ENCODE data around the gene CLCN5. TPM values are rescaled to one million over a fixed set of nuclear protein-coding genes. Genes with fewer than 3 reads are reported as not detected.

Gene CLCN5
- total and polyA plus RNA-seq, 10 of the 15 experiments (the other 5 are each of a cell fraction or from before 2014, with no cell fraction given) = 0.33 to 3.8 (median 2.6) TPM

- ChIA-PET RAD21 (ENCODE audit: unreplicated experiment) (interaction anchor here (0.8 to 4.5 kb wide), 3 partner anchors 33 to 43 kb away, joined by 3 to 46 read pairs (median 3); partner anchors contain the start of gene CLCN5), SMC1A (ENCODE audit: uncharacterized antibody, unreplicated experiment) (interaction anchor here (0.6 to 1.7 kb wide), 3 partner anchors 39 to 43 kb away, joined by 4 to 5 read pairs (median 5); partner anchors contain the start of gene CLCN5), POLR2A (interaction anchor here (0.5 kb wide), 1 partner anchor 149 kb away, joined by 7 read pairs; no protein-coding TSS in a partner anchor), CTCF (interaction anchor here (1.0 to 6.9 kb wide), 5 partner anchors 9 to 320 kb away, joined by 3 to 85 read pairs (median 19); partner anchors contain the start of gene CLCN5)
- no peaks in the 10 kb centered on the region; the same call in 1 of the 2 replicates for H3K4me1 ChIP-seq (ENCODE audit: control insufficient read depth, insufficient read depth, low read length)
- H3K27ac ChIP-seq (ENCODE audit: control insufficient read depth, insufficient read depth) = no peak within 1 kb of the TSS; the same call in 1 of the 2 replicates
- H2AFZ ChIP-seq (ENCODE audit: control insufficient read depth, low read depth, low read length) = peak within 1 kb of the TSS; percentile 83
- intact Hi-C loops (cut with micrococcal nuclease; ENCODE audit: unreplicated experiment) (no loop called here), in situ Hi-C loops (cut with MboI) (no loop called here)
- peak within 1 kb of the TSS; percentile 46 for H3K4me2 ChIP-seq (ENCODE audit: control insufficient read depth, insufficient read depth)
- H3K9ac ChIP-seq (ENCODE audit: control insufficient read depth, insufficient read depth, low read length) = peak within 1 kb of the TSS; percentile 56
- peak within 1 kb of the TSS; percentile 55; the same call in 1 of the 2 replicates for H3K4me3 ChIP-seq
- H3K79me2 ChIP-seq (ENCODE audit: control insufficient read depth, insufficient read depth, low read length) = no peaks in the 10 kb centered on the region
- 42% methylated on average over 38 of the region's 60 CpGs for WGBS (ENCODE audit: insufficient coverage, insufficient replicate concordance, low lambda C conversion rate, missing lambda C conversion rate)
- no peaks in the 10 kb centered on the region for H3K27me3 ChIP-seq (replicated peaks in 1 of 2; ENCODE audit: control insufficient read depth in 2 of 2, insufficient read depth in 2 of 2, low read length in 1 of 2)
- no peaks in the 10 kb centered on the region for H4K20me1 ChIP-seq (ENCODE audit: control insufficient read depth, insufficient read depth)
- ATAC-seq (peak; percentile 96), FAIRE-seq (no peak), DNase-seq (ENCODE audit: low read depth, low spot score) (peak; percentile 27)
- no peaks in the 10 kb centered on the region for H3K9me3 ChIP-seq (replicated peaks; ENCODE audit: control insufficient read depth, insufficient read depth, low read length)
- H3K36me3 ChIP-seq (ENCODE audit: control insufficient read depth in 2 of 2, insufficient read depth in 2 of 2, low read length in 1 of 2) = no peaks in the 10 kb centered on the region
- BruUV-seq (replicated peaks) = no TSS peak
- TF ChIP-seq CBX5 (IDR thresholded peaks at IDR 0.05; ENCODE audit: low read depth) (no peak), CREB1 (IDR thresholded peaks at IDR 0.05; ENCODE audit: low read depth) (0 out of 2 replicates have a peak, but pooled peaks have one; percentile 11), POLR2A (IDR thresholded peaks at IDR 0.05; ENCODE audit: low read depth, low read length) (peak; percentile 58; the same call in 1 of the 2 replicates), DPF2 (IDR thresholded peaks at IDR 0.05) (peak; percentile 32; the same call in 1 of the 2 replicates), ZNF207 (IDR thresholded peaks at IDR 0.05; ENCODE audit: borderline replicate concordance) (no peak), MTA2 (IDR thresholded peaks at IDR 0.05; ENCODE audit: low read depth) (no peak), GATAD2B (conservative IDR thresholded peaks at IDR 0.05; ENCODE audit: low read depth) (no peak), HDGF (IDR thresholded peaks at IDR 0.05) (peak; percentile 73; the same call in 1 of the 2 replicates), CHD2 (IDR thresholded peaks at IDR 0.05; ENCODE audit: borderline replicate concordance, low read depth, low read length) (0 out of 2 replicates have a peak, but pooled peaks have one; percentile 17), SMAD5 (IDR thresholded peaks at IDR 0.05; ENCODE audit: low read depth) (no peak), EGR1 (IDR thresholded peaks at IDR 0.05; ENCODE audit: borderline replicate concordance in 1 of 2, low read depth in 2 of 2, low read length in 2 of 2) (peak in 1 of 2 experiments; percentile 85; a peak in 2 of 3 replicates), TCF3 (IDR thresholded peaks at IDR 0.05; ENCODE audit: borderline replicate concordance, insufficient read depth, low read depth, low read length) (0 out of 2 replicates have a peak, but pooled peaks have one; percentile 23), CTCF (IDR thresholded peaks at IDR 0.05 in 2 of 3, conservative IDR thresholded peaks at IDR 0.05 in 1 of 3; ENCODE audit: control insufficient read depth in 2 of 3, extremely low read depth in 1 of 3, insufficient read depth in 1 of 3, low read depth in 3 of 3, low read length in 3 of 3) (peak; percentile 34 to 43 (median 39); a peak in 4 of 6 replicates), TCF12 (IDR thresholded peaks at IDR 0.05; ENCODE audit: low read depth, low read length) (0 out of 2 replicates have a peak, but pooled peaks have one; percentile 43)
- TF ChIP-seq, protein P1, sequence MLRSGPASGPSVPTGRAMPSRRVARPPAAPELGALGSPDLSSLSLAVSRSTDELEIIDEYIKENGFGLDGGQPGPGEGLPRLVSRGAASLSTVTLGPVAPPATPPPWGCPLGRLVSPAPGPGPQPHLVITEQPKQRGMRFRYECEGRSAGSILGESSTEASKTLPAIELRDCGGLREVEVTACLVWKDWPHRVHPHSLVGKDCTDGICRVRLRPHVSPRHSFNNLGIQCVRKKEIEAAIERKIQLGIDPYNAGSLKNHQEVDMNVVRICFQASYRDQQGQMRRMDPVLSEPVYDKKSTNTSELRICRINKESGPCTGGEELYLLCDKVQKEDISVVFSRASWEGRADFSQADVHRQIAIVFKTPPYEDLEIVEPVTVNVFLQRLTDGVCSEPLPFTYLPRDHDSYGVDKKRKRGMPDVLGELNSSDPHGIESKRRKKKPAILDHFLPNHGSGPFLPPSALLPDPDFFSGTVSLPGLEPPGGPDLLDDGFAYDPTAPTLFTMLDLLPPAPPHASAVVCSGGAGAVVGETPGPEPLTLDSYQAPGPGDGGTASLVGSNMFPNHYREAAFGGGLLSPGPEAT (IDR thresholded peaks at IDR 0.05; ENCODE audit: low read depth) = no peak
- TF ChIP-seq, protein P2, sequence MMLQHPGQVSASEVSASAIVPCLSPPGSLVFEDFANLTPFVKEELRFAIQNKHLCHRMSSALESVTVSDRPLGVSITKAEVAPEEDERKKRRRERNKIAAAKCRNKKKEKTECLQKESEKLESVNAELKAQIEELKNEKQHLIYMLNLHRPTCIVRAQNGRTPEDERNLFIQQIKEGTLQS (IDR thresholded peaks at IDR 0.05; ENCODE audit: borderline replicate concordance, extremely low read depth, low read depth, low read length) = no peak; the same call in 1 of the 2 replicates
- TF ChIP-seq, protein P3, sequence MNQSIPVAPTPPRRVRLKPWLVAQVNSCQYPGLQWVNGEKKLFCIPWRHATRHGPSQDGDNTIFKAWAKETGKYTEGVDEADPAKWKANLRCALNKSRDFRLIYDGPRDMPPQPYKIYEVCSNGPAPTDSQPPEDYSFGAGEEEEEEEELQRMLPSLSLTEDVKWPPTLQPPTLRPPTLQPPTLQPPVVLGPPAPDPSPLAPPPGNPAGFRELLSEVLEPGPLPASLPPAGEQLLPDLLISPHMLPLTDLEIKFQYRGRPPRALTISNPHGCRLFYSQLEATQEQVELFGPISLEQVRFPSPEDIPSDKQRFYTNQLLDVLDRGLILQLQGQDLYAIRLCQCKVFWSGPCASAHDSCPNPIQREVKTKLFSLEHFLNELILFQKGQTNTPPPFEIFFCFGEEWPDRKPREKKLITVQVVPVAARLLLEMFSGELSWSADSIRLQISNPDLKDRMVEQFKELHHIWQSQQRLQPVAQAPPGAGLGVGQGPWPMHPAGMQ (IDR thresholded peaks at IDR 0.05; ENCODE audit: borderline replicate concordance) = no peak
Measured at GRCh38 chrX:49878834-49879655, 43.4 kb upstream of the CLCN5 start, which contains the start of gene USP27X. Gene USP27X, plus strand, starts transcription at chrX:49879484. Its CDS starts 824 bp downstream, at chrX:49880308.
